Measurements from ENCODE around the gene INTS11.

INTS11 gene

DNA sequence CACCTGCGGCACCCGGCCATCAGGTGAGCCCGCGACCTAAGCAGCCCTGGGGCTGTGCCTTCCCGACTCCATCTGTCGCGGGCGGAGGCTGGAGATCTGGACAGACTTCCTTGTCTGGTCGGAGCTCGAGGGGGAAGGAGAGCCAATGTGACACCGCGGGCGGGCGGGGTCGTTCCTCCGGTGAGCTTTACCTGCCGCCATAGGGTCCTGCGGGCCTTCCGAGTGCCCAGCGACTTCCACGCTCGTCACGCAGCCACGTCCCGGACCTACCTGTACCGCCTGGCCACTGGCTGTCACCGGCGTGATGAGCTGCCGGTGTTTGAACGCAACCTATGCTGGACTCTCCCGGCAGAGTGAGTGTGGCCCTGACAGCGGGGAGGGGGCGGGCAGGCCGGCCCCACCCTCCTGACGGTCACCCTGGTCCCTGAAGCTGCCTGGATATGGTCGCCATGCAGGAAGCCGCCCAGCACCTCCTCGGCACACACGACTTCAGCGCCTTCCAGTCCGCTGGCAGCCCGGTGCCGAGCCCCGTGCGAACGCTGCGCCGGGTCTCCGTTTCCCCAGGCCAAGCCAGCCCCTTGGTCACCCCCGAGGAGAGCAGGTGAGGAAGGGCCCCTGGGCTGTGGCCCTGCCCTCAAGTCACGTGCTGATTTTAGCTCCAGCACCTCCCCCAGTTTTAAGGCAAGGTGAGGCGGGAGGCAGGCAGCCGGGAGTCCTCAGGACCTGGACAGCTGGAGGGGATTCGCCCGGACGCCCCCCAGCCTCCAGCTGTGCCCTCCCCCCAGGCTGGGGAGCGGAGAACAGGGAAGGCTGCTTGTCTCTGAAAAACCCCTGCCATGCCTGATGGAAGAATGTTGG lies 15.0 kb downstream of the INTS11 start:
- Mint-ChIP-seq H3K36me3 (no peaks in the 10 kb centered on the region), H3K27me3 (no peaks in the 10 kb centered on the region), H3K27ac (no peak overlapping the region), H3K9me3 (ENCODE audit: low read depth) (no peaks in the 10 kb centered on the region), H3K4me3 (peak overlapping the region; percentile 79), H3K4me1 (ENCODE audit: low read depth) (peaks cover 17% of the 10 kb centered on the region)

DNA sequence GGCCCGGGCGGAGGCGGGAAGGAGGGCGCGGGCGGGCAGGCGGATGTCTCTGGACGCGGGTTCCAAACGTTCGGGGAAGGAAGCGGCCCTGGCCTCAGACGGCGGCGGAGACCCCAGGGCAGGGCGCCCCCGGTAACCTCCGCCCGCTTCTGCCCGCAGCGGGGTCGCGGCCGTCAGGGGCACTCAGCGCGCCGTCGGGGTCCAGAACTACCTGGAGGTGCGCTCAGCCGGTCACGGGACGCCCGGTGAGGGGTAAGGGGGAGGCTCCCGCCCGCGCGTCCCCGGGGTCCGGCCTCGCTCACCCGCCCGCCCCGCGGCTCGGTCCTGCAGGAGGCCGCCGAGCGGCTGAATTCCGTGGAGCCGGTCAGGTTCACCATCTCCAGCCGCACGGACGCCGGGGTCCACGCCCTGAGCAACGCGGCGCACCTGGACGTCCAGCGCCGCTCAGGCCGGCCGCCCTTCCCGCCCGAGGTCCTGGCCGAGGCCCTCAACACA lies 15.7 kb downstream of the INTS11 start:
- Mint-ChIP-seq H3K27ac (peak overlapping the region; percentile 66), H3K36me3 (no peaks in the 10 kb centered on the region), H3K9me3 (ENCODE audit: low read depth) (no peaks in the 10 kb centered on the region), H3K4me1 (ENCODE audit: low read depth) (peaks cover 17% of the 10 kb centered on the region), H3K27me3 (no peaks in the 10 kb centered on the region), H3K4me3 (peak overlapping the region; percentile 85)

DNA sequence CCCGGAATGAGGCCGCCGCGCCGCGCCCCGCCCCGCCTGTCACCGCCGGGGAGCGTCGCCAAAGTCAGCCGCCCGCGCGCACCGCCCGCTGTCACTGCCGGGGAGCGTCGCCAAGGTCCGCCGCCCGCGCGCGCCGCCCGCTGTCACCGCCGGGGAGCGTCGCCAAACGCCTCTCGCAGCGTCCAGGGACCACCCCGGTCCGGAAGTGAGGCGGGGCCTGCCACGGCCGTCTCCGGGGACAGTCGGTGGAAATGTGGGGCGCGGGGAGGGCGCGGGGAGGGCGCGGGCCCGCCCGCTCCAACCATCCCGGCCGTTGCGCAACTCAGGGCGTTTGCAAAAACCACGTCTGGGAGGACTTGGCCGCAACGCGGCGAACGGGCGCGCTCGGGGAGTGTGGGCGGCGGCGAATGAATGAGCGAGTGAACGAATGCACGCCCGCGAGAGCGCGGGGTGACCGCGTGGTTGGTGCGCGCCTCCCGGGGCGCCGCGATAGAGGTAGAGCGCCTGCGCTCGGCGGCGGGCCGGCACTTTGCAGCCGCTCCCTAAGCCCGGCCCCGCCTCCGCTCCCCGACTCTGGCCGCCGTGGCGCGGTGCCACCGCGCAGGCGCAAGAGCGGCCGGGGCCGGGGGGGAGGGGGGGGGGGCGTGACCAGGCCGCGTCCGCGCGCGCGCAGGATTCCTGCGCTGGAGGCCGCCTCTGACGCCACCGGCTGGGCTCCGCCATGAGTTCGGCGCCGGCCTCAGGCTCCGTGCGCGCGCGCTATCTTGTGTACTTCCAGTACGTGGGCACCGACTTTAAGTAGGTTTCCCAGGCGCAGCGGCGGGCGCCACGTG lies 16.3 kb downstream of the INTS11 start, which contains the start of the genes ACAP3 and PUSL1:
Gene ACAP3 (minus strand): TSS at position 8 of the 833 bp plus-strand sequence. CDS start 115 bp downstream, outside the sequence.
Gene PUSL1 (plus strand): TSS at position 675 of the 833 bp plus-strand sequence. CDS start 47 bp downstream, at position 722.
- Mint-ChIP-seq H3K9me3 (ENCODE audit: low read depth) (no peaks in the 10 kb centered on the region), H3K27me3 (no peaks in the 10 kb centered on the region), H3K27ac (peak within 1 kb of the TSS; percentile 79), H3K4me1 (ENCODE audit: low read depth) (peaks cover 17% of the 10 kb centered on the region), H3K4me3 (peak within 1 kb of the TSS; percentile 88), H3K36me3 (no peaks in the 10 kb centered on the region)

DNA sequence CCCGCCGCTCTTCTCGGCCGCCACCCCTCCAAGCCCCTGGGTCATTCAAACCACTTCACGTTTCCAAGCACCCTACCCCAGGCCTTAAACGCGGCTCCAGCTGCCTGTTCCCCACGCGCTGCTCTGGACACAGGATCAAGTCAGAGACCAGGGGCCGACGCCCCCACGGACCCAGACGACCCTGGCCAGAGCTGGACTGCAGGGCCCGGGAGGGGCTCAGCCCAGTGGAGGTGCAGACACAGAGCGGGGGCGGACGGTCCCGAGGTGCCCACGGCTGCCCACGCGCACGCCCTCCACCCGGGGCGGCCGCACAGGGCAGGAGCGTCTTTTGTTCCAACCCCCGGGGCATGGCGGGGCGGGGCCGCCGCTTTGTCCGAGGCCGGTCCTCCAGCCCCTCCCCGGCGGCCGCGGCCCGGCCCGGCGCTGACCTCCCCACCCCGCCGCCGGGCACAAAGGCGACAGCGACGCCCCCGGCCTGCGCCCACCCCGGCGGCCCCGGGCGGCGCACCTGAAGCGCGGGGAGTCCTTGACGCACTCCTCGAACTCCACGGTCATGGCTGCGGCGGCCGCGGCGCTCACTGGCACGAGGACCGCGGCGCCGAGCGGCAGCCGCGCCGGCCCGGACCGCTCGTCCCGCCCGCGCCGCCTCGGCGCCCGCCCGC lies 17.1 kb downstream of the INTS11 start:
- Mint-ChIP-seq H3K4me3 (peak overlapping the region; percentile 88), H3K27ac (peak overlapping the region; percentile 79), H3K36me3 (no peaks in the 10 kb centered on the region), H3K4me1 (ENCODE audit: low read depth) (peaks cover 17% of the 10 kb centered on the region), H3K9me3 (ENCODE audit: low read depth) (no peaks in the 10 kb centered on the region), H3K27me3 (no peaks in the 10 kb centered on the region)

DNA sequence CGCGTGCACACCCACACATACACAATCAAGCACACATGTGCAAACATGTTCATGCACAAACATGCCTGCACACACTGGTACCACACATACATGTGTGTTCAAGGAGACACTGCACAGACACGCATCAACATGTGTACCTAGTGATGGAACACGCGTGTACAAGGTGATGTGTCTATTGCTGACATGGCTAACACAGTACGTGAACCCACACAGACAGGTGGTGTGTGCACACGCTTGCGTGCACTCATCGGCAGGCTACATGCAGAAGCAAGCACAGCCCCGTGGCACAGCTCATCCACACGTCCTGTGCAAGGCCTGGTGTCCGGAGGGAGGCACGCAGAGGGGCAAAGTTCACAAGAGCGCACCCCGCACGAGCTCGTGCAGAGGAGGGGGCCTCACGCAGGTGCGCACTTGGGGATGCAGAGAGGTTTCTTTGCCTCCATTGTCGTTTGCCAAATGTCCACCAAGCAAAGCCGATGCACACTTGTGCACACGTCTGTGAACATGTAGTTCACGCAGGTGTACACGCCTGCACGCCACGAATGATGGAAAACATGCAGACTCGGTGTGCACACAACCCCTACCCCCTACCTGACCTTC lies 17.7 kb downstream of the INTS11 start:
- peak overlapping the region; percentile 79 for H3K27ac Mint-ChIP-seq
- no peaks in the 10 kb centered on the region for H3K9me3 Mint-ChIP-seq (ENCODE audit: low read depth)

DNA sequence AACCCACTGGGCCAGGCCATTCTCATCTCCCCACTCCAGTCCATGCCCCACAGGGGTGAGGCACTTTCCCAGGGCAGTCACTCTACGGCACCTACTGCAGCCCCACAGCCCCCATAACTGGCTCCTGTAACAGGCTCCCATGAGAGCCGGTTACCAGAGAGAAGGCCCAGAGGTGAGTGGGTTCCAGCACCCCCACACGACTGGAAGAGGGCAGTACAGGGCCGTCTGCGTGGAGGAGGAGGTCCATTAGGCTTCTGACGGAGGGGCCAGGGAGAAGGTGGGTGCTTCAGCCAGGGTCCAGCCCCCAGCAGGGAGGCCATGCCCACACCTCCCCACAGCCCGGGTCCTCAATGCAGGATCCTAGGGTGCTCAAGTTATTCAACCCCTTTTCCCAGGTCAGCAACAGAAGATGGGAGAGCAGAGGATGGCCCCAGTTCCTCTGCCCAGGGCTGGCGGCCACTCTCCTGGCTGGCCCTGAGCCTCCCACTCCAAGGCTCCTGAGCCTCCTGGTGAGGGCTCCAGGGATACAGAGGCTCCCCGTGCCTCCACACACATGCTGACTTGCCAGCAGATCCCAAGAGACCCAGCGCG lies 18.3 kb downstream of the INTS11 start:
- Mint-ChIP-seq H3K27ac (peak overlapping the region; percentile 83), H3K4me1 (ENCODE audit: low read depth) (peaks cover 17% of the 10 kb centered on the region), H3K27me3 (no peaks in the 10 kb centered on the region), H3K4me3 (peak overlapping the region; percentile 88), H3K9me3 (ENCODE audit: low read depth) (no peaks in the 10 kb centered on the region), H3K36me3 (no peaks in the 10 kb centered on the region)

More for the DNA sequence above, 17.7 kb downstream of the INTS11 start:
- Mint-ChIP-seq H3K4me1 (ENCODE audit: low read depth) (peaks cover 17% of the 10 kb centered on the region), H3K4me3 (peak overlapping the region; percentile 88), H3K27me3 (no peaks in the 10 kb centered on the region), H3K36me3 (no peaks in the 10 kb centered on the region)

DNA sequence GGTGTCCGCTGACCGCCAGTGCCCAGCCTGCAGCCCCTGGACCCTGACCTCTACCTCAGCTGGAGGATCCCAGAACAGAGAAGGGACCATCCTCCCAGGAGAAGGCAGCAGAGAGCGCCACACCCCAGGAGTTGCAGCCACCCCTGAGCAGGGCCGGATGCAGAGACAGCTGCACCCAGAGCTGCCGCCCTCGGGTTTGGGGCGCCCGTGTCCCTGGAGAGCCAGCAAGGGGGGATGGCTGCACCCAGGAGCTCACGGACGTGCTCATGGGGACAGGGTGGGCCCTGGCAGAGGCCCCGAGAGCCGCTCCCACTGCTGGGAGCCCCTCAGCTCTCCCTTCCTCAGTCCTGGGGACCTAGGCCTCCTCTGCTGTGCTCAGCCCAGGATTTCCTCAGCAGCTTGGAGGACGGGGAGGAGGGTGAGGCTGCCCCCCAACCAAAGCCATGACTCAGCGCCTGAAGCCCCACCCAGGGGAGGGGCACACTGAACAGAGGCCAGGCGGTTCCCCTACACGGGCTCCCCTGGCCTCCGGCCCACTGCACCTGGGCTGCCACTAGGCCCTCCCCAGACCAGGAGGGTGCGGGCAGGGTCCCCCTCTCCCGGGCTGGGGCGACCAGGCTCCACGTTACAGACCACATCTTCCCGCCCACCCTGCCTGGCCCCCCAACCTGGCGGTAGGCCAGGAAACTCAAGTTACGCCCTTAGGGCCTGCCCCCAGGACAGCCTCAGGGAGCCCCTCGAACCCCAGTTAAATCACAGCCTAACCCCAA lies 19.0 kb downstream of the INTS11 start:
- no peaks in the 10 kb centered on the region for H3K27me3 Mint-ChIP-seq

DNA sequence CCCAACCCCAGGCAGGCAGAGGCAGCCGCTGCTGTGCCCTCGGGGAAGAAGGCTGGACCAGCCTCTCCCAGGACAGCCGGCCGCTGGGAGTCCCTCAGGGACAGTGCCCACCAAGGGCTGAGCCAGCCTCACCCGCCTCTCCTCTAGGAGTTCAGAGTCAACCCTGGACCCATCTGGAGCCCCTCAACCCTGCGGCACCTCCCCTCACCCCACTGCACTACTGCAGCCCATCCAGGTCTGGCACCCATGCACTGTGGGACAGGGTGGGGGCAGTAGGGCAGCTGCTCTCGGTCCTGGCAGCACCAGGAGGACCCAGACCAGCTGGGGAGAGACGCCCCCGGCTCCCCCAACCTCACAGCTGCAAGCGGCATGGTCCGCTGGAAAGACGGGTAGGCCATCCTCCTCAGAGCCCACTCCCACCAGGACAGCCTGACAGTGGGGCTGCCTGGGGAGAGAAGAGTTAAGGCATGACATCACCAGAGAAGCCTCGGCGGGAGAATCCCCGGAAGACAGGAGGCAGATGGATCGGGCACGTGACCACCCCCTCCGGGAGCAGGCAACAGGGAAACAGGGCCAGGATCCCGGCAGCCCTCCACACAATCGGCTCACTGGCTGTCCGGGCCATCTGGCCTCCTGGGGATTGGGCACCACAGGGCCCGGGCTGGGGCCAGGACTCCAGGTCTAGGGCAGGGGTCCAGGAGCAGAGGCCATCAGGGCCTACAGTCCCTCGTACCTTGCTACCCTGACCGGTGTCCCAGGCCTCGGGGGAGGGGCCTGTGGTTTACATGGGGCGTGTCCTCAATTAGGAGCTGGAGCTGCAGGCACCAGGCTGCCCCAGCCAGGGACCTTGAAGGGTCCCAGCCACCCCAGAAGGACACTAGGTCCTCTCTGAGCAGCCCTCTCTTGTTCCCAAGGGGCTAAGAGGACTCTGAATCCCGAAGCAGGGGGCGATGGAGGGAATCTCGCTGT lies 19.8 kb downstream of the INTS11 start:
- Mint-ChIP-seq H3K4me1 (ENCODE audit: low read depth) (peaks cover 14% of the 10 kb centered on the region), H3K27ac (no peak overlapping the region), H3K4me3 (peak overlapping the region; percentile 58), H3K9me3 (ENCODE audit: low read depth) (no peaks in the 10 kb centered on the region), H3K27me3 (no peaks in the 10 kb centered on the region), H3K36me3 (no peaks in the 10 kb centered on the region)

More for the DNA sequence above, 19.0 kb downstream of the INTS11 start:
- peak overlapping the region; percentile 83 for H3K27ac Mint-ChIP-seq
- no peaks in the 10 kb centered on the region for H3K36me3 Mint-ChIP-seq
- no peaks in the 10 kb centered on the region for H3K9me3 Mint-ChIP-seq (ENCODE audit: low read depth)
- peaks cover 14% of the 10 kb centered on the region for H3K4me1 Mint-ChIP-seq (ENCODE audit: low read depth)
- peak overlapping the region; percentile 88 for H3K4me3 Mint-ChIP-seq

DNA sequence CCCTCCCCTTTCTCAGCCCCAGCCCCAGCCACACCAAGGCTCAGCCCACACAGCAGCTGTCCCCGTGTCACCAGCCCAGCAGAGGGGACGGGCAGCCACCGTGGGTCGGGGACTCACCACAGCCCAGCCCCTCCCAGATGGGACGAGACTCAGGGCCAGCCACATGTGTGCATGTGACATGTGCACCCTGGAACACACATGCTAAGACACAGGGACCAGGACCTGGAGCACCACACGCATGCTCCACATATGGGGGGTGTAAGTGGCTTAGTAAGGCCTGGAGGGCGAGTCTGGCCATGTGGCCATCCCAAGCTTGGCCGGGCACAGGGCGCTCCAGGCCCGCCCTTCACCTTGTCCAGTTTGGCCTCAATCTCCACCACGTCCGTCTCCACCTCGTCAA lies 20.7 kb downstream of the INTS11 start:
- no peaks in the 10 kb centered on the region for H3K9me3 Mint-ChIP-seq (ENCODE audit: low read depth)
- no peaks in the 10 kb centered on the region for H3K36me3 Mint-ChIP-seq
- H3K27me3 Mint-ChIP-seq: no peaks in the 10 kb centered on the region
- no peak overlapping the region for H3K27ac Mint-ChIP-seq
- peaks cover 14% of the 10 kb centered on the region for H3K4me1 Mint-ChIP-seq (ENCODE audit: low read depth)
- no peak overlapping the region for H3K4me3 Mint-ChIP-seq

DNA sequence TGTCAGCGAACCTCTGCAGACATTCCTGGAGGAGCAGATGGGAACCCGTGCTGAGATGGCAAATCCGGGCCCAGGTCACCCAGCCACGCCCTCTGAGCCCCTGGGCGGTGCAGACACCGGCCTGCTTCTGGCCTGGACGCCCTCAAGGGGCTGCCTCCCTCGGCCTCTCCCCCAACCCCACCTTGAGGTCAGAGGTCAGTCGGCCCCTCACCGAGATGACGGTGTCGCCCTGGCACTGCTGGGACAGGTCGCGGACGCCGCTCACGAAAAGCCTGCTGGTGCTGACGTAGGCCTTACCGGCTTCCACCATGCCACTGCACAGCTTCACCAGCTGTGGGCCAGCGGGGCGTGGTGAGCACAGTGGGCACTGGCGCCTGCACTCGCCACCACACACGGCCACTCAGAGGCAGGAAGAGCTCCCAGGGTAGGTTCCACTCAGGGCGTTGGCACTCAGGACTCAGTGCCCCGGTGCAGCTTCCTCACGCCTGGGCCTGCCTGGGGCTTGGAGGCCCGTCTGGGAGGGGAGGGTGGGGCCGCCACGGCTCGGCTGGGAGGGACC lies 21.4 kb downstream of the INTS11 start:
- no peak overlapping the region for H3K4me3 Mint-ChIP-seq

DNA sequence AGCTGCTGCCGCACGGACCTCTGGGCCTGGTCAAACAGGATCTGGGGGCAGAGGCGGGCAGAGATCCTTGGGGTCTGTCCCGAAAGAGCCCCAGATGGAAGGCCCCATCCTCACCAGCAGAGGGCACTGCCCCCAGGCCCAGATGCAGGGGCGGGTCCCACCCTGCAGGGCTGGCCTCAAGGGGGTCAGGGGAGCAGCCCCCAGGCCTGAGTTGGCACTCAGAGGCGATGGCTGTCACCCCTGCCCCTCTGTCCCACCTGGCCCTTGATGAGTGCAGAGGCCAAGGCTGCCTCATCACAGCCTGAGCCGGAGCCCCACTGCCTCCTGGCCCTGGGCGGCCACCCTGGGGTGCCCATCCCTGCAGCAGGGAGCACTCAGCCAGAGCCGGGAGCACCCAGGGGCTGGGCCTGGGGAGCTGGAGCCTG lies 22.4 kb downstream of the INTS11 start:
- Mint-ChIP-seq H3K4me1 (ENCODE audit: low read depth) (peaks cover 14% of the 10 kb centered on the region), H3K4me3 (no peak overlapping the region), H3K9me3 (ENCODE audit: low read depth) (no peaks in the 10 kb centered on the region), H3K27me3 (no peaks in the 10 kb centered on the region), H3K36me3 (no peaks in the 10 kb centered on the region), H3K27ac (no peak overlapping the region)

More for the DNA sequence above, 21.4 kb downstream of the INTS11 start:
- Mint-ChIP-seq H3K9me3 (ENCODE audit: low read depth) (no peaks in the 10 kb centered on the region), H3K27me3 (no peaks in the 10 kb centered on the region), H3K36me3 (no peaks in the 10 kb centered on the region), H3K4me1 (ENCODE audit: low read depth) (peaks cover 14% of the 10 kb centered on the region), H3K27ac (no peak overlapping the region)

DNA sequence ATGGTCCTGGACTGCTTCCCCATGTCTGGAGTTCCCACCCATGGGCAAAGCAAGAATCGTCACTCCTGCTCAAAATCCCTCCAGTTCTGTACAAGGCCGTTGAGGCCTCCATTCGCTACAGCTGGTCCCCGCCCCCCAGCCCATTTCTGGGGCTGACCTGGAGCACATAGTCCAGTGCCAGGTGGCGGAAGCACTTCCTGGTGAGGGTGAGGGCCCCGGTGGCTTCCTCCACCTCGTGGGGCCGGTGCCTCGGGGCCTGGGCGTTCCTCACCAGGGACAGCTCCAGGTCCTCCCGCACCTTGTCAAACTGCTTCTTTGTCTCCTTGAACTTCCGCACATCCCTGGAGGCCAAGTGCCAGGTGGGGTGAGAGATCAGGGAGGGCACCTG lies 24.1 kb downstream of the INTS11 start:
- Mint-ChIP-seq H3K36me3 (no peaks in the 10 kb centered on the region), H3K4me1 (ENCODE audit: low read depth) (peaks cover 2% of the 10 kb centered on the region), H3K9me3 (ENCODE audit: low read depth) (no peaks in the 10 kb centered on the region), H3K4me3 (no peak overlapping the region), H3K27ac (no peak overlapping the region), H3K27me3 (no peaks in the 10 kb centered on the region)

Measured in activated naive CD8-positive, alpha-beta T cell (primary cell).